IMR-90 (cell line): ENCODE data around the gene CRYBA1.

Experiments
- MXI1 ChIP-seq: IDR thresholded peaks from 2 replicates; pipeline ENCODE4 v1.6.1; 2012; ENCODE audit warnings: low read depth, mild to moderate bottlenecking, low read length, moderate library complexity, borderline replicate concordance
- NFE2L2 ChIP-seq: fragments of 150-350 bp; IDR thresholded peaks from 2 replicates; pipeline ENCODE4 v1.6.1; 2016; ENCODE audit warnings: low read depth, mild to moderate bottlenecking, low read length
- POLR2A ChIP-seq: IDR thresholded peaks from 2 replicates; pipeline ENCODE4 v1.6.1; 2012; ENCODE audit warnings: mild to moderate bottlenecking, low read depth, low read length
- RAD21 ChIP-seq: IDR thresholded peaks from 2 replicates; pipeline ENCODE4 v1.6.1; 2012; ENCODE audit warnings: low read length, improper control_type of control experiment
- TF ChIP-seq, protein P1 (sequence below): conservative IDR thresholded peaks from 2 replicates; pipeline ENCODE4 v1.5.1; 2012; ENCODE audit warnings: mild to moderate bottlenecking, low read depth, low read length, improper control_type of control experiment
- TF ChIP-seq, protein P2 (sequence below): fragments of 150-350 bp; IDR thresholded peaks from 2 replicates; pipeline ENCODE4 v1.6.1; 2017; ENCODE audit warnings: mild to moderate bottlenecking, antibody characterized with exemption, low read length, low read depth

DNA sequence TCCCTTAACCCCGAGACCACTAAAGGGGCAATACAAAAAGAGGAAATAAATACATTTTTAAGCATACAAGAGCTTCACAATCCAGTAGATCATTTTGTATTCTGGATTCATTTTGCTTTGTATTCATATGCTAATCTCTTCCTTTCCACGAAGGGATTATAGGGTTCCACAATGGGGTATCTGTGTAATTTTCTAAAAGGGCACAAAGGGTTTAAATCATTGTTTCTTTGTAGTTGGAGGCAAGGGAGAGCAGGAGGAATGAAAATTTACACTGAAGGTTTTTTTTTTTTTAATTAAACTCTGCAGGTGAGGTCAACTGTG, 47.9 kb downstream of the CRYBA1 start:
- TF ChIP-seq, protein P1, sequence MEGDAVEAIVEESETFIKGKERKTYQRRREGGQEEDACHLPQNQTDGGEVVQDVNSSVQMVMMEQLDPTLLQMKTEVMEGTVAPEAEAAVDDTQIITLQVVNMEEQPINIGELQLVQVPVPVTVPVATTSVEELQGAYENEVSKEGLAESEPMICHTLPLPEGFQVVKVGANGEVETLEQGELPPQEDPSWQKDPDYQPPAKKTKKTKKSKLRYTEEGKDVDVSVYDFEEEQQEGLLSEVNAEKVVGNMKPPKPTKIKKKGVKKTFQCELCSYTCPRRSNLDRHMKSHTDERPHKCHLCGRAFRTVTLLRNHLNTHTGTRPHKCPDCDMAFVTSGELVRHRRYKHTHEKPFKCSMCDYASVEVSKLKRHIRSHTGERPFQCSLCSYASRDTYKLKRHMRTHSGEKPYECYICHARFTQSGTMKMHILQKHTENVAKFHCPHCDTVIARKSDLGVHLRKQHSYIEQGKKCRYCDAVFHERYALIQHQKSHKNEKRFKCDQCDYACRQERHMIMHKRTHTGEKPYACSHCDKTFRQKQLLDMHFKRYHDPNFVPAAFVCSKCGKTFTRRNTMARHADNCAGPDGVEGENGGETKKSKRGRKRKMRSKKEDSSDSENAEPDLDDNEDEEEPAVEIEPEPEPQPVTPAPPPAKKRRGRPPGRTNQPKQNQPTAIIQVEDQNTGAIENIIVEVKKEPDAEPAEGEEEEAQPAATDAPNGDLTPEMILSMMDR: no peak
- TF ChIP-seq POLR2A (no peak), MXI1 (no peak), NFE2L2 (no peak), RAD21 (no peak)
- TF ChIP-seq, protein P2, sequence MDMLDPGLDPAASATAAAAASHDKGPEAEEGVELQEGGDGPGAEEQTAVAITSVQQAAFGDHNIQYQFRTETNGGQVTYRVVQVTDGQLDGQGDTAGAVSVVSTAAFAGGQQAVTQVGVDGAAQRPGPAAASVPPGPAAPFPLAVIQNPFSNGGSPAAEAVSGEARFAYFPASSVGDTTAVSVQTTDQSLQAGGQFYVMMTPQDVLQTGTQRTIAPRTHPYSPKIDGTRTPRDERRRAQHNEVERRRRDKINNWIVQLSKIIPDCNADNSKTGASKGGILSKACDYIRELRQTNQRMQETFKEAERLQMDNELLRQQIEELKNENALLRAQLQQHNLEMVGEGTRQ: no peak
